Spleen (tissue), 7 donors: ENCODE results near the gene KDR.

ENCODE experiments used
- CTCF ChIP-seq, 11 experiments: fragments of 200-600 bp in 7 of 11; fragments of 450-650 bp in 4 of 11; sonication (generic) in 4 of 11; IDR thresholded peaks in 8 of 11; conservative IDR thresholded peaks in 3 of 11; 1 replicate in 7 of 11; 2 replicates in 4 of 11; pipeline versions ENCODE4 v1.4.0 to v1.8.0; 2016 to 2021; ENCODE audit warnings: antibody characterized with exemption in 11 of 11, inconsistent platforms in 4 of 11, mild to moderate bottlenecking in 1 of 11
- POLR2A ChIP-seq, 3 donors: fragments of 450-650 bp; IDR thresholded peaks; one replicate each; pipeline ENCODE4 v1.5.1; 2017; ENCODE audit warnings: antibody characterized with exemption in 3 of 3, mild to moderate bottlenecking in 1 of 3
- donor health status: DM: no; HTN: no; CAD: no; lungs with moderate emphysema.
- donor health status: DM: no; HTN: no; CAD: no.
- donor health status: DM: no; HTN: no; CAD: no.

DNA sequence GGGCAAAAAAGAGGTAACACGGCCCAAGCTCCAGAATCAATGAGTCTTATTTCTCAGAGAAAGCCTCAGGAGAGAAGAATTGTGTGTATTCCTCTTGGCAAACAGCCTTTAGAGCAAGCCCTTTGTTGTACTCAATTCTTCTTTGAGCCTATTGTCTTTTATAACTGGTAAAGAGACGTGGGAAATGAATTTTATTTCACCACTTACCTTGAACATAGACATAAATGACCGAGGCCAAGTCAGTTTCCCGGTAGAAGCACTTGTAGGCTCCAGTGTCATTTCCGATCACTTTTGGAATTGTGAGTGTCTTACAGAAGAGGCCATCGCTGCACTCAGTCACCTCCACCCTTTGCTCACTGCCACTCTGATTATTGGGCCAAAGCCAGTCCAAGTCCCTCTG is 7.0 kb downstream of the KDR start:
- TF ChIP-seq CTCF (IDR thresholded peaks at IDR 0.05 in 8 of 11, conservative IDR thresholded peaks at IDR 0.05 in 3 of 11): no peak
- TF ChIP-seq POLR2A (IDR thresholded peaks at IDR 0.05): no peak
